GM20000 (cell line): ENCODE data around the gene KLF12.

Experiments
- DNase-seq: peaks from one replicate; pipeline ENCODE4 v3.0.0; 2012; ENCODE audit warnings: low spot score
- CTCF ChIP-seq: IDR thresholded peaks from 2 replicates; pipeline ENCODE4 v1.5.1; 2012; ENCODE audit warnings: mild to moderate bottlenecking, control low read depth; ENCODE audit errors: extremely low read depth, missing control alignments

Gene KLF12

GRCh38 chr13:74103196-74103595, 31.0 kb downstream of the KLF12 start:
- no peak for DNase-seq
- TF ChIP-seq CTCF: no peak

GRCh38 chr13:74102691-74103090, 31.5 kb downstream of the KLF12 start:
- no peak for DNase-seq
- TF ChIP-seq CTCF: no peak

- no peak for DNase-seq
- TF ChIP-seq CTCF: no peak
Observed at GRCh38 chr13:74101436-74101835, 32.8 kb downstream of the KLF12 start.

- TF ChIP-seq CTCF: no peak
- DNase-seq: no peak
Observed at GRCh38 chr13:74098077-74098476, 36.1 kb downstream of the KLF12 start.

- no peak for TF ChIP-seq CTCF
- DNase-seq: no peak
Observed at GRCh38 chr13:74097116-74097515, 37.1 kb downstream of the KLF12 start.

GRCh38 chr13:74093691-74094090, 40.5 kb downstream of the KLF12 start:
- no peak for TF ChIP-seq CTCF
- DNase-seq: no peak

GRCh38 chr13:74092711-74093110, 41.5 kb downstream of the KLF12 start:
- no peak for DNase-seq
- no peak for TF ChIP-seq CTCF
